HTERT RPE-1 (cell line): ENCODE results near the gene BMI1.

Experiments used
- in situ Hi-C: fragments of 300-500 bp; cut with MboI; formaldehyde crosslinking; loops from 4 replicates; pipeline ENCODE4 v1.14.3; 2020; ENCODE audit warnings: low sequenced_read_pairs

Gene BMI1

GRCh38 chr10:22319547-22319979 lies 1.3 kb upstream of the BMI1 start:
- in situ Hi-C loops, result no loop called here

GRCh38 chr10:22319980-22320558 lies 830 bp upstream of the BMI1 start:
- in situ Hi-C loops, result no loop called here

GRCh38 chr10:22321156-22321923 lies 441 bp downstream of the BMI1 start:
- in situ Hi-C loops, result no loop called here

- in situ Hi-C loops, result no loop called here
These were observed 1.2 kb downstream of the BMI1 start for GRCh38 chr10:22321924-22322640.

- in situ Hi-C loops, result no loop called here
These were observed 1.8 kb downstream of the BMI1 start for GRCh38 chr10:22322641-22323160.

GRCh38 chr10:22323538-22324305 lies 2.8 kb downstream of the BMI1 start:
- in situ Hi-C loops, result no loop called here

GRCh38 chr10:22324413-22324812 lies 3.5 kb downstream of the BMI1 start:
- in situ Hi-C loops, result no loop called here

- in situ Hi-C loops, result no loop called here
These were observed 4.0 kb downstream of the BMI1 start for GRCh38 chr10:22324893-22325271.

- in situ Hi-C loops, result no loop called here
These were observed 4.6 kb downstream of the BMI1 start for GRCh38 chr10:22325272-22326144.

GRCh38 chr10:22326145-22326702 lies 5.3 kb downstream of the BMI1 start:
- in situ Hi-C loops, result no loop called here

- in situ Hi-C loops, result no loop called here
These were observed 8.3 kb downstream of the BMI1 start for GRCh38 chr10:22329150-22329549.

GRCh38 chr10:22332116-22332692 lies 11.3 kb downstream of the BMI1 start:
- in situ Hi-C loops, result no loop called here

- in situ Hi-C loops, result no loop called here
These were observed 12.5 kb downstream of the BMI1 start for GRCh38 chr10:22333167-22333974.

GRCh38 chr10:22333975-22334282 lies 13.0 kb downstream of the BMI1 start:
- in situ Hi-C loops, result no loop called here

- in situ Hi-C loops, result no loop called here
These were observed 13.7 kb downstream of the BMI1 start for GRCh38 chr10:22334414-22335172.

GRCh38 chr10:22335173-22335933 lies 14.5 kb downstream of the BMI1 start:
- in situ Hi-C loops, result no loop called here

GRCh38 chr10:22338185-22338900 lies 17.4 kb downstream of the BMI1 start:
- in situ Hi-C loops, result no loop called here
